Type B pancreatic cell (in vitro differentiated cells): ENCODE data around the gene AVPR2. TPM values are rescaled to one million over a fixed set of nuclear protein-coding genes. Genes with fewer than 3 reads are reported as not detected.

Experiments used
- DNase-seq: peaks from one replicate; pipeline ENCODE4 v3.0.0; 2021; ENCODE audit warnings: mixed read lengths; ENCODE audit not compliant: unreplicated experiment; ENCODE audit errors: extremely low spot score
- H3K27ac Mint-ChIP-seq: 2 replicates; pipeline ENCODE4 v1.8.0; 2021; ENCODE audit warnings: mild to moderate bottlenecking, mixed read lengths
- H3K27me3 Mint-ChIP-seq: 2 replicates; pipeline ENCODE4 v1.8.0; 2021; ENCODE audit warnings: mixed read lengths
- H3K36me3 Mint-ChIP-seq: 2 replicates; pipeline ENCODE4 v1.8.0; 2021; ENCODE audit warnings: mixed read lengths
- H3K4me1 Mint-ChIP-seq: one replicate; pipeline ENCODE4 v1.8.0; 2021; ENCODE audit warnings: mixed read lengths; ENCODE audit not compliant: unreplicated experiment
- H3K4me3 Mint-ChIP-seq: 2 replicates; pipeline ENCODE4 v1.8.0; 2021; ENCODE audit warnings: mild to moderate bottlenecking, mixed read lengths
- H3K9me3 Mint-ChIP-seq: 2 replicates; pipeline ENCODE4 v1.8.0; 2021; ENCODE audit warnings: mixed read lengths
- total RNA-seq: library from RNA; stranded (reverse); gene quantifications from 2 replicates; pipeline ENCODE4 v1.2.1, GENCODE V29; 2021; ENCODE audit warnings: low replicate concordance
- TF ChIP-seq, protein P1 (sequence below): fragments of 200-600 bp; sonication (generic); conservative IDR thresholded peaks from 2 replicates; pipeline ENCODE4 v1.5.0; 2021; ENCODE audit warnings: antibody characterized with exemption, mild to moderate bottlenecking

Gene AVPR2
- total RNA-seq, 1 donor from 2014 or later: not detected

GRCh38 chrX:153884136-153884535, 20.3 kb upstream of the AVPR2 start:
- Mint-ChIP-seq H3K4me1 (no peaks in the 10 kb centered on the region), H3K36me3 (no peaks in the 10 kb centered on the region), H3K9me3 (no peaks in the 10 kb centered on the region), H3K4me3 (peak overlapping the region; percentile 1), H3K27me3 (peaks cover 40% of the 10 kb centered on the region), H3K27ac (no peak overlapping the region)
- TF ChIP-seq, protein P1, sequence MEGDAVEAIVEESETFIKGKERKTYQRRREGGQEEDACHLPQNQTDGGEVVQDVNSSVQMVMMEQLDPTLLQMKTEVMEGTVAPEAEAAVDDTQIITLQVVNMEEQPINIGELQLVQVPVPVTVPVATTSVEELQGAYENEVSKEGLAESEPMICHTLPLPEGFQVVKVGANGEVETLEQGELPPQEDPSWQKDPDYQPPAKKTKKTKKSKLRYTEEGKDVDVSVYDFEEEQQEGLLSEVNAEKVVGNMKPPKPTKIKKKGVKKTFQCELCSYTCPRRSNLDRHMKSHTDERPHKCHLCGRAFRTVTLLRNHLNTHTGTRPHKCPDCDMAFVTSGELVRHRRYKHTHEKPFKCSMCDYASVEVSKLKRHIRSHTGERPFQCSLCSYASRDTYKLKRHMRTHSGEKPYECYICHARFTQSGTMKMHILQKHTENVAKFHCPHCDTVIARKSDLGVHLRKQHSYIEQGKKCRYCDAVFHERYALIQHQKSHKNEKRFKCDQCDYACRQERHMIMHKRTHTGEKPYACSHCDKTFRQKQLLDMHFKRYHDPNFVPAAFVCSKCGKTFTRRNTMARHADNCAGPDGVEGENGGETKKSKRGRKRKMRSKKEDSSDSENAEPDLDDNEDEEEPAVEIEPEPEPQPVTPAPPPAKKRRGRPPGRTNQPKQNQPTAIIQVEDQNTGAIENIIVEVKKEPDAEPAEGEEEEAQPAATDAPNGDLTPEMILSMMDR: no peak
- no peak for DNase-seq

- TF ChIP-seq, protein P1: no peak
- Mint-ChIP-seq H3K4me1 (no peaks in the 10 kb centered on the region), H3K36me3 (no peaks in the 10 kb centered on the region), H3K9me3 (no peaks in the 10 kb centered on the region), H3K27ac (no peak overlapping the region), H3K4me3 (peak overlapping the region; percentile 1), H3K27me3 (peaks cover 41% of the 10 kb centered on the region)
- no peak for DNase-seq
Measured at GRCh38 chrX:153884590-153884989, 19.9 kb upstream of the AVPR2 start.

DNA sequence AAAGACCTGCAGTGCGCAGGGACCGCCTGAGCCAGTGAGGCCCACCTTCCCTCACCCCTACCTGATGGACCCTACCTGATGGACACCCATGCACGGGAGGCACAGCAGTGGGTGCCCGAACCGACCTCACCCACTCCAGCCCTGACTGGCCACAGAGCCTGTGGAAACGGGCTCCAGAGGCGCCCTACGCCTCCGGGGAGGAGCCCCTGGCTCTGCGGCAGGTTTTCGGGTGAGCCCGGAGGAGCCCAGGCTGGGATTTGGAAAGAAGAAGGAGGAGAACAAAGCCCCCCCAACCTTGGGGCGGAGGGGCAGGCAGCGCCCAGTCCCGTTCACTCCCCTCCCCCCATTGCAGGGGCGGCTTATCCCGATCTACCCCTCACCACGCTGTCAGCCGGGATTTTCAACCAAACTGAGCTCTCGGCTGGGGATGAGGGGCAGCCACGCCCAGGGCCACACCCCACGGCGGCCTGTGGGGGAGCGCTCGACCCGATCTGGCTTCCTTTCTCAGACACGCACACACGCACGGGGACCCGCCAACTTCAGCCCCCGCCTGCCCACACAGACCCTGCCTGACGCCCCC, 19.2 kb upstream of the AVPR2 start:
- peaks cover 44% of the 10 kb centered on the region for H3K27me3 Mint-ChIP-seq
- no peak for DNase-seq
- H3K4me3 Mint-ChIP-seq: peak overlapping the region; percentile 54

GRCh38 chrX:153885968-153886903, 18.2 kb upstream of the AVPR2 start, which contains the start of gene L1CAM:
Gene L1CAM, minus strand, starts transcription at chrX:153886173. Its CDS starts 10,337 bp downstream, at chrX:153875836.
- H3K4me3 Mint-ChIP-seq: peak within 1 kb of the TSS; percentile 58
- no peaks in the 10 kb centered on the region for H3K36me3 Mint-ChIP-seq
- DNase-seq: no peak
- TF ChIP-seq, protein P1: no peak
- peaks cover 44% of the 10 kb centered on the region for H3K27me3 Mint-ChIP-seq
- H3K9me3 Mint-ChIP-seq: no peaks in the 10 kb centered on the region
- H3K27ac Mint-ChIP-seq: no peak within 1 kb of the TSS
- H3K4me1 Mint-ChIP-seq: no peaks in the 10 kb centered on the region

More for the DNA sequence above, 19.2 kb upstream of the AVPR2 start:
- no peaks in the 10 kb centered on the region for H3K4me1 Mint-ChIP-seq
- H3K9me3 Mint-ChIP-seq: no peaks in the 10 kb centered on the region
- H3K27ac Mint-ChIP-seq: no peak overlapping the region
- TF ChIP-seq, protein P1: no peak
- no peaks in the 10 kb centered on the region for H3K36me3 Mint-ChIP-seq

- TF ChIP-seq, protein P1: no peak
- peak overlapping the region; percentile 58 for H3K4me3 Mint-ChIP-seq
- DNase-seq: no peak
- H3K27me3 Mint-ChIP-seq: peaks cover 44% of the 10 kb centered on the region
- H3K27ac Mint-ChIP-seq: no peak overlapping the region
- no peaks in the 10 kb centered on the region for H3K36me3 Mint-ChIP-seq
- no peaks in the 10 kb centered on the region for H3K4me1 Mint-ChIP-seq
- H3K9me3 Mint-ChIP-seq: no peaks in the 10 kb centered on the region
Measured at GRCh38 chrX:153886915-153887314, 17.6 kb upstream of the AVPR2 start.
